RWPE1 (cell line): ENCODE data around the gene ATP7A.
"Not testable (repeated sequence)": the region's sequence is repeated elsewhere in the genome, so short reads cannot be mapped to it uniquely, and the experiment has no call there.

Experiments used
- CTCF ChIA-PET: fragments of 350-600 bp; sonication (Branson Sonifier 250); formaldehyde crosslinking; extraction: SDS; loops from one replicate; lab custom pipeline; 2021; lab: Yijun Ruan, JAX
- POLR2A ChIA-PET: fragments of 400-600 bp; formaldehyde crosslinking; extraction: SDS; loops from one replicate; lab custom pipeline; 2020; ENCODE audit warnings: antibody characterized with exemption; ENCODE audit not compliant: low non-redundant PET; lab: Yijun Ruan, JAX
- DNase-seq: peaks from one replicate; pipeline ENCODE4 v3.0.0; 2012; ENCODE audit warnings: low spot score
- H3K27ac ChIP-seq: fragments of 450-650 bp; 2 replicates; pipeline ENCODE4 v1.5.1; 2017
- CTCF ChIP-seq: fragments of 450-650 bp; conservative IDR thresholded peaks from 2 replicates; pipeline ENCODE4 v1.5.1; 2017; ENCODE audit warnings: low read depth, mild to moderate bottlenecking

ATP7A gene

DNA sequence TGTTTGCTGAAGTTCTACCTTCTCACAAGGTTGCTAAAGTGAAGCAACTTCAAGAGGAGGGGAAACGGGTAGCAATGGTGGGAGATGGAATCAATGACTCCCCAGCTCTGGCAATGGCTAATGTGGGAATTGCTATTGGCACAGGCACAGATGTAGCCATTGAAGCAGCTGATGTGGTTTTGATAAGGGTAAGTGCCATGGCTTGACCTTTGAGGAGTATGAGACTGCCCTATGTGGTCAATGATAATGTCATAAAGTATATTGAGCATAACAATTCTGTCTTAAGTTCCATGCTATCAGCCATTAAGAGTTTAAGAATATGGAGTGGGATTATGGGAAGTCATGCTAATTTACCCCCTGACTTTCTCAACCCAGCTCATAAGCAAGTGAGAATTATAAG, 132.1 kb downstream of the ATP7A start:
- ChIA-PET POLR2A (no interaction called here), CTCF (interaction anchor here (0.6 kb wide), 2 partner anchors 48 to 351 kb away, joined by 3 to 5 read pairs; no protein-coding TSS in a partner anchor)
- DNase-seq: no peak
- TF ChIP-seq CTCF: no peak
- no peak overlapping the region for H3K27ac ChIP-seq

DNA sequence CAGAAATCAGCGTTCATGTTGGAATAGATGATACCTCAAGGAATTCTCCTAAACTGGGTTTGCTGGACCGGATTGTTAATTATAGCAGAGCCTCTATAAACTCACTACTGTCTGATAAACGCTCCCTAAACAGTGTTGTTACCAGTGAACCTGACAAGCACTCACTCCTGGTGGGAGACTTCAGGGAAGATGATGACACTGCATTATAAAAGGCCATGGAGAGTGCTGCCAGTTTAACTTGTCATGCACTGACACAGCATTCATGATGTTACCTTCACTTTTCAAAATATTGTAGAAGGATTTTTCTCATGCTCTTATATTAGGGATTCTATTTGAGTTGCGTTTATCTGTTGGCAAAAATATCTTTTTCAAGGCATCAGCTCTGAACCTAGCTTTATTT, 135.9 kb downstream of the ATP7A start:
- CTCF ChIA-PET: no interaction called here
- POLR2A ChIA-PET: no interaction called here

DNA sequence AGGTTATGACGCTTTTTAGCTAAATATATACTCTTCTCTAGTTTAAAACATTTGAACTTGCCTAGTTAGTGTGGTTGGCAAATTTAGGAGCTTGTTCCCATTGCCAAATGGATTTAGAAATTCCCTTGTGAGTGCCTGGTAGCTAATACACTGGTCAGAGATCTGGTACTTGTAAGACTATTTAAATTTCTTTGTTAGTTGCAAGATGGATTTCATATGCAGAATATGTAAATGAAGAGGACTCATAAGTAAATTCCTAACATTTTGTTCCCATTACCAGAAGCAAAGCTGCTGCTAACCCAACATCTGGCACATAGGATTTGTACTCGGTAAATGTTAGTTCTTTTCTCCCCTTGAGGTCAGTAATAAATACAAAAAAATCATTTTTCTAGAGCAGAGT, 137.6 kb downstream of the ATP7A start:
- ChIA-PET CTCF (no interaction called here), POLR2A (no interaction called here)
- no peak for TF ChIP-seq CTCF
- no peak overlapping the region for H3K27ac ChIP-seq
- DNase-seq: no peak

More for the DNA sequence above, 135.9 kb downstream of the ATP7A start:
- DNase-seq: no peak
- no peak for TF ChIP-seq CTCF
- no peak overlapping the region for H3K27ac ChIP-seq

DNA sequence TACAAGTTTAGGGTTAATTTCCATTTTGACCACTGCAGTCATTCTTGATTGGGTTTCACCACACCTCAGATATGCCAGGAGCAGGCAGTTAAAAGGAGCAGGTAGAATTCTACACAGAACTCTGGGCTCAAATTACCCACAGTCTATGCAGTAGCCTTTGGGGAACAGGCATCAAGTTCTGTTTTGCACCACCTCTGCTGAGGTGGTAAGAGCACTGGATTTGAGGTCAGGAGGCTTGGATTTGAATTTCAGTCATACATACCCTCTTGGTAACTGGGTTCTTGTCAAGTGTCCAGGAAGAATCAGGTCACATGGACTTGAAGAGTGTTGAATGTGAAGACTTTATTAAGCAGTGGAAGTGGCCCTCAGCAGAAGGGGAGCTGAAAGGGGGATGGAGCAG, 153.2 kb downstream of the ATP7A start:
- TF ChIP-seq CTCF: no peak
- ChIA-PET CTCF (no interaction called here), POLR2A (no interaction called here)
- no peak overlapping the region for H3K27ac ChIP-seq
- DNase-seq: no peak

DNA sequence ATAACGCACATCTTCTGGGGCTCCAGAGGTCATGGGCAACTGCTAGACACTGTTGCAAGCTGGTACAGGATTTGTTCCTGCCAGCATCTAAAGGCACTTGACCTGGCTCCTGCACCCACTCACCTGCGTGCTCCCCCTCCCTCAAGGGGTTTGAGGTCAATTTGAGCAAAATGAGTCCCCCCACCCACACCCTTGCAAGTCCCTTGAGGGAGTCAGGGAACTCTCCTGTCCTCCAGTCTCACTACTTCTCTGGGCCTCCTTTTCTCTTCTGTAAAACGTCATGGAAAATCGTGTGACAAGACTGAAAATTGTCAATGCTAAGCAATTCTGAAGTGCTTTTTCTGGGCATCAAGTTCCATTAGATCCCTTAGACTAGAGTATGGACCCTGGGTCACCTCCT, 153.7 kb downstream of the ATP7A start:
- ChIA-PET CTCF (no interaction called here), POLR2A (no interaction called here)
- no peak for DNase-seq

GRCh38 chrX:78064698-78065601, 154.5 kb downstream of the ATP7A start:
- peak; percentile 42 for DNase-seq
- H3K27ac ChIP-seq, CTCF ChIA-PET, POLR2A ChIA-PET: not testable (repeated sequence)

More for the DNA sequence above, 153.7 kb downstream of the ATP7A start:
- no peak overlapping the region for H3K27ac ChIP-seq
- no peak for TF ChIP-seq CTCF

- DNase-seq: no peak
- POLR2A ChIA-PET: no interaction called here
- H3K27ac ChIP-seq: no peak overlapping the region
- TF ChIP-seq CTCF: no peak
- CTCF ChIA-PET: no interaction called here
Observed at GRCh38 chrX:78066110-78066509, 155.6 kb downstream of the ATP7A start.
